Measurements from ENCODE around the gene SFT2D2. TPM values are rescaled to one million over a fixed set of nuclear protein-coding genes. Genes with fewer than 3 reads are reported as not detected.

Gene SFT2D2
- total and polyA plus RNA-seq, 2 of the 8 experiments (the other 6 are each of a cell fraction or from before 2014, with no cell fraction given) = 9.0 to 29.0 TPM

GRCh38 chr1:168225476-168226190 lies at the start of gene SFT2D2 (continued):
- TF ChIP-seq SIN3A (conservative IDR thresholded peaks at IDR 0.05 in 1 of 2, IDR thresholded peaks at IDR 0.05 in 1 of 2; ENCODE audit: low read depth in 1 of 2, low read length in 2 of 2) = peak in 1 of 2 experiments; percentile 79; a peak in 2 of 4 replicates
- TF ChIP-seq FOSL1 (IDR thresholded peaks at IDR 0.05; ENCODE audit: insufficient read depth, low read depth, low read length) = no peak
- TF ChIP-seq POLR2A (IDR thresholded peaks at IDR 0.05; ENCODE audit: control extremely low read depth in 1 of 2, low read depth in 2 of 2, low read length in 2 of 2) = peak; percentile 52 to 75
- TF ChIP-seq HDAC6 (IDR thresholded peaks at IDR 0.05; ENCODE audit: low read depth, low read length) = no peak
- TF ChIP-seq JUND (IDR thresholded peaks at IDR 0.05; ENCODE audit: low read length) = no peak
- no peak for TF ChIP-seq SIRT6 (IDR thresholded peaks at IDR 0.05; ENCODE audit: low read length)
- peak; percentile 76 for TF ChIP-seq TAF1 (IDR thresholded peaks at IDR 0.05; ENCODE audit: low read depth, low read length)
- no peak for TF ChIP-seq RNF2 (IDR thresholded peaks at IDR 0.05; ENCODE audit: borderline replicate concordance, low read depth, low read length, missing control alignments, poor library complexity, severe bottlenecking)
- TF ChIP-seq KDM4A (IDR thresholded peaks at IDR 0.05; ENCODE audit: low read depth, low read length, severe bottlenecking) = peak; percentile 98
- no peak for TF ChIP-seq CBX8 (IDR thresholded peaks at IDR 0.05; ENCODE audit: borderline replicate concordance, low read depth, low read length)
- no peak for TF ChIP-seq USF2 (IDR thresholded peaks at IDR 0.05; ENCODE audit: low read length)
- TF ChIP-seq TAF7 (optimal IDR thresholded peaks at IDR 0.05; ENCODE audit: borderline replicate concordance, low read depth, low read length) = peak; percentile 74
- TF ChIP-seq SIX5 (IDR thresholded peaks at IDR 0.05; ENCODE audit: low read depth, low read length) = no peak
- TF ChIP-seq BRCA1 (IDR thresholded peaks at IDR 0.05; ENCODE audit: low read depth, low read length) = no peak
- no peak for TF ChIP-seq TCF12 (IDR thresholded peaks at IDR 0.05; ENCODE audit: low read depth, low read length)
- TF ChIP-seq CBX5 (IDR thresholded peaks at IDR 0.05; ENCODE audit: low read depth, low read length) = no peak
- no peak for TF ChIP-seq NANOG (IDR thresholded peaks at IDR 0.05; ENCODE audit: insufficient read depth, low read depth, low read length, poor library complexity, severe bottlenecking)
- TF ChIP-seq, protein P1, sequence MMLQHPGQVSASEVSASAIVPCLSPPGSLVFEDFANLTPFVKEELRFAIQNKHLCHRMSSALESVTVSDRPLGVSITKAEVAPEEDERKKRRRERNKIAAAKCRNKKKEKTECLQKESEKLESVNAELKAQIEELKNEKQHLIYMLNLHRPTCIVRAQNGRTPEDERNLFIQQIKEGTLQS (IDR thresholded peaks at IDR 0.05; ENCODE audit: insufficient read depth, low read depth, low read length) = no peak
- TF ChIP-seq SAP30 (IDR thresholded peaks at IDR 0.05; ENCODE audit: insufficient read depth, insufficient replicate concordance, low read length) = no peak
- TF ChIP-seq GABPA (IDR thresholded peaks at IDR 0.05; ENCODE audit: borderline replicate concordance, insufficient read depth, low read length) = no peak
- peak; percentile 75 for TF ChIP-seq PHF8 (conservative IDR thresholded peaks at IDR 0.05; ENCODE audit: low read depth, low read length)
- no peak for TF ChIP-seq EP300 (IDR thresholded peaks at IDR 0.05; ENCODE audit: borderline replicate concordance in 1 of 2, low read depth in 2 of 2, low read length in 2 of 2)

Data from H1 (cell line).